CD1c-positive myeloid dendritic cell (primary cell): ENCODE results near the gene CLEC17A.
"Not testable (repeated sequence)": the region's sequence is repeated elsewhere in the genome, so short reads cannot be mapped to it uniquely, and the experiment has no call there.

ENCODE experiments used
- DNase-seq: peaks from one replicate; pipeline ENCODE4 v3.0.0-alpha.2; 2016; ENCODE audit errors: extremely low spot score

Gene CLEC17A

GRCh38 chr19:14577885-14578427, 4.9 kb upstream of the CLEC17A start:
- no peak for DNase-seq

- no peak for DNase-seq
Measured at GRCh38 chr19:14580623-14581237, 2.2 kb upstream of the CLEC17A start.

GRCh38 chr19:14584372-14584771, 1.5 kb downstream of the CLEC17A start:
- DNase-seq, result not testable (repeated sequence)

GRCh38 chr19:14585187-14585586, 2.3 kb downstream of the CLEC17A start:
- peak; percentile 66 for DNase-seq

- peak; percentile 46 for DNase-seq
Measured at GRCh38 chr19:14589433-14589832, 6.5 kb downstream of the CLEC17A start.

GRCh38 chr19:14595558-14595957, 12.7 kb downstream of the CLEC17A start:
- no peak for DNase-seq

- DNase-seq, result no peak
Measured at GRCh38 chr19:14599548-14600147, 16.8 kb downstream of the CLEC17A start.

- DNase-seq, result no peak
Measured at GRCh38 chr19:14603990-14604387, 21.1 kb downstream of the CLEC17A start.

GRCh38 chr19:14606627-14607026, 23.7 kb downstream of the CLEC17A start:
- no peak for DNase-seq

- no peak for DNase-seq
Measured at GRCh38 chr19:14611051-14611450, 28.2 kb downstream of the CLEC17A start.

GRCh38 chr19:14612242-14612641, 29.4 kb downstream of the CLEC17A start:
- not testable (repeated sequence) for DNase-seq

GRCh38 chr19:14612657-14613056, 29.8 kb downstream of the CLEC17A start:
- DNase-seq, result no peak

GRCh38 chr19:14613399-14614098, 30.7 kb downstream of the CLEC17A start:
- DNase-seq, result peak; percentile 11

GRCh38 chr19:14614099-14614412, 31.2 kb downstream of the CLEC17A start:
- peak; percentile 94 for DNase-seq

GRCh38 chr19:14615623-14616022, 32.7 kb downstream of the CLEC17A start:
- no peak for DNase-seq

- DNase-seq, result peak; percentile 60
Measured at GRCh38 chr19:14616407-14616806, 33.5 kb downstream of the CLEC17A start.

- DNase-seq, result no peak
Measured at GRCh38 chr19:14619404-14619803, 36.5 kb downstream of the CLEC17A start.

- not testable (repeated sequence) for DNase-seq
Measured at GRCh38 chr19:14624491-14624890, 41.6 kb downstream of the CLEC17A start.

- DNase-seq, result no peak
Measured at GRCh38 chr19:14629557-14629956, 46.7 kb downstream of the CLEC17A start.

- peak; percentile 60 for DNase-seq
Measured at GRCh38 chr19:14632286-14632685, 49.4 kb downstream of the CLEC17A start.

GRCh38 chr19:14639536-14640277, 56.8 kb downstream of the CLEC17A start:
- DNase-seq, result no peak

- DNase-seq, result no peak
Measured at GRCh38 chr19:14648506-14648905, 65.6 kb downstream of the CLEC17A start.
